K562 (cell line): ENCODE results near the gene VDAC2.

Source experiments
- ATF6 ChIP-seq: sonication (generic); formaldehyde crosslinking; IDR thresholded peaks from 2 replicates; pipeline ENCODE4 v1.4.0; 2020; ENCODE audit warnings: mild to moderate bottlenecking, missing genetic modification reagents
- MAZ ChIP-seq, 2 experiments: fragments of 450-650 bp in 1 of 2; sonication (generic) in 1 of 2; formaldehyde crosslinking; IDR thresholded peaks in 1 of 2; conservative IDR thresholded peaks in 1 of 2; 2 replicates each; pipeline versions ENCODE4 v1.4.0 to v1.5.0; 2020; ENCODE audit warnings: mild to moderate bottlenecking in 1 of 2, missing genetic modification reagents in 1 of 2
- USF2 ChIP-seq: sonication (generic); formaldehyde crosslinking; IDR thresholded peaks from 2 replicates; pipeline ENCODE4 v1.5.0; 2020; ENCODE audit warnings: missing genetic modification reagents

GRCh38 chr10:75240329-75241076 lies 29.9 kb downstream of the VDAC2 start:
- no peak for TF ChIP-seq USF2 (CRISPR knock-in tag)
- no peak for TF ChIP-seq MAZ (CRISPR knock-in tag; conservative IDR thresholded peaks at IDR 0.05 in 1 of 2, IDR thresholded peaks at IDR 0.05 in 1 of 2)
- TF ChIP-seq ATF6, result no peak
